MCF 10A (cell line): ENCODE results near the gene BAG3. TPM values are rescaled to one million over a fixed set of nuclear protein-coding genes. Genes with fewer than 3 reads are reported as not detected.
"Not testable (repeated sequence)": the region's sequence is repeated elsewhere in the genome, so short reads cannot be mapped to it uniquely, and the experiment has no call there.

Experiments used
- BruUV-seq: library from RNA; stranded (reverse); fragments of 400-500 nt; replicated peaks from 2 replicates; lab custom pipeline; 2021; lab: Mats Ljungman, UMichigan
- CTCF ChIA-PET: fragments of 300-600 bp; sonication (Branson Sonifier 250); formaldehyde crosslinking; extraction: SDS; loops from one replicate; lab custom pipeline; 2021; ENCODE audit warnings: antibody characterized with exemption, inconsistent platforms; lab: Yijun Ruan, JAX
- POLR2A ChIA-PET: fragments of 300-600, 350-650 bp; sonication (Branson Sonifier 250); formaldehyde crosslinking; extraction: SDS; loops from one replicate; lab custom pipeline; 2020; ENCODE audit warnings: antibody characterized with exemption, inconsistent platforms; lab: Yijun Ruan, JAX
- DNase-seq: peaks from one replicate; pipeline ENCODE4 v3.0.0-alpha.2; 2018; ENCODE audit not compliant: unreplicated experiment
- H3K27ac Mint-ChIP-seq: one replicate; pipeline ENCODE4 v1.8.0; 2022; ENCODE audit warnings: mild to moderate bottlenecking, low read depth, mixed read lengths; ENCODE audit not compliant: unreplicated experiment
- H3K27me3 Mint-ChIP-seq: one replicate; pipeline ENCODE4 v1.8.0; 2022; ENCODE audit warnings: mixed read lengths; ENCODE audit not compliant: insufficient read depth, unreplicated experiment
- H3K36me3 Mint-ChIP-seq: one replicate; pipeline ENCODE4 v1.8.0; 2022; ENCODE audit warnings: mild to moderate bottlenecking, moderate library complexity, mixed read lengths; ENCODE audit not compliant: insufficient read depth, unreplicated experiment
- H3K4me1 Mint-ChIP-seq: one replicate; pipeline ENCODE4 v1.8.0; 2022; ENCODE audit warnings: mixed read lengths; ENCODE audit not compliant: insufficient read depth, unreplicated experiment
- H3K4me3 Mint-ChIP-seq: one replicate; pipeline ENCODE4 v1.8.0; 2022; ENCODE audit warnings: mild to moderate bottlenecking, moderate library complexity, mixed read lengths; ENCODE audit not compliant: unreplicated experiment
- H3K9me3 Mint-ChIP-seq: one replicate; pipeline ENCODE4 v1.8.0; 2022; ENCODE audit warnings: mixed read lengths; ENCODE audit not compliant: unreplicated experiment
- CTCF ChIP-seq: fragments of 200-600 bp; IDR thresholded peaks from one replicate; pipeline ENCODE4 v1.8.0; 2022; ENCODE audit warnings: antibody characterized with exemption, mild to moderate bottlenecking; ENCODE audit not compliant: unreplicated experiment
- intact Hi-C: fragments of 100-400 bp; cut with micrococcal nuclease; formaldehyde crosslinking; loops from 2 replicates; pipeline ENCODE4 v1.14.1; 2022
- total RNA-seq: library from RNA; stranded (reverse); gene quantifications from 2 replicates; pipeline ENCODE4 v1.2.3, GENCODE V29; 2022

The BAG3 gene
- total RNA-seq, 1 experiment from 2014 or later, result 53.7 TPM

- H3K4me3 Mint-ChIP-seq, result no peak overlapping the region
- POLR2A ChIA-PET, result interaction anchor here (0.6 to 17.3 kb wide), 5 partner anchors 19 to 201 kb away, joined by 3 to 752 read pairs (median 5); partner anchors contain the start of gene INPP5F
Measured at GRCh38 chr10:119657725-119658124, 6.5 kb downstream of the BAG3 start.

GRCh38 chr10:119658274-119658673 lies 7.1 kb downstream of the BAG3 start:
- ChIA-PET CTCF (interaction anchor here (0.7 to 1.4 kb wide), 5 partner anchors 9 to 204 kb away, joined by 3 to 6 read pairs (median 4); no protein-coding TSS in a partner anchor), POLR2A (interaction anchor here (0.6 to 17.3 kb wide), 8 partner anchors 19 to 234 kb away, joined by 3 to 752 read pairs (median 4); partner anchors contain the start of genes INPP5F and SEC23IP)
- BruUV-seq, result no TSS peak
- Mint-ChIP-seq H3K4me1 (peaks cover 50% of the 10 kb centered on the region), H3K36me3 (peaks cover 24% of the 10 kb centered on the region), H3K9me3 (no peaks in the 10 kb centered on the region), H3K27ac (peak overlapping the region; percentile 83), H3K4me3 (peak overlapping the region; percentile 66), H3K27me3 (no peaks in the 10 kb centered on the region)
- TF ChIP-seq CTCF, result no peak
- intact Hi-C loops, result no loop called here
- DNase-seq, result peak; percentile 93

More at GRCh38 chr10:119657725-119658124, 6.5 kb downstream of the BAG3 start:
- intact Hi-C loops, result no loop called here
- H3K4me1 Mint-ChIP-seq, result peaks cover 46% of the 10 kb centered on the region
- H3K36me3 Mint-ChIP-seq, result peaks cover 24% of the 10 kb centered on the region
- H3K9me3 Mint-ChIP-seq, result no peaks in the 10 kb centered on the region
- H3K27me3 Mint-ChIP-seq, result no peaks in the 10 kb centered on the region
- TF ChIP-seq CTCF, result no peak
- CTCF ChIA-PET, result interaction anchor here (0.7 to 1.5 kb wide), 5 partner anchors 9 to 205 kb away, joined by 3 to 7 read pairs (median 3); no protein-coding TSS in a partner anchor
- DNase-seq, result no peak
- no peak overlapping the region for H3K27ac Mint-ChIP-seq
- BruUV-seq, result no TSS peak

- BruUV-seq, result no TSS peak
- DNase-seq, result no peak
- peaks cover 50% of the 10 kb centered on the region for H3K4me1 Mint-ChIP-seq
- no peaks in the 10 kb centered on the region for H3K27me3 Mint-ChIP-seq
- intact Hi-C loops, result no loop called here
- no peak overlapping the region for H3K27ac Mint-ChIP-seq
- H3K4me3 Mint-ChIP-seq, result no peak overlapping the region
- CTCF ChIA-PET, result interaction anchor here (1.4 kb wide), 1 partner anchor 200 kb away, joined by 5 read pairs; no protein-coding TSS in a partner anchor
- peaks cover 24% of the 10 kb centered on the region for H3K36me3 Mint-ChIP-seq
- H3K9me3 Mint-ChIP-seq, result no peaks in the 10 kb centered on the region
- POLR2A ChIA-PET, result interaction anchor here (2.7 to 17.3 kb wide), 2 partner anchors 9 to 17 kb away, joined by 9 to 752 read pairs; partner anchors contain the start of gene BAG3
- TF ChIP-seq CTCF, result no peak
Measured at GRCh38 chr10:119659951-119660350, 8.8 kb downstream of the BAG3 start.

- peaks cover 54% of the 10 kb centered on the region for H3K4me1 Mint-ChIP-seq
- peaks cover 19% of the 10 kb centered on the region for H3K36me3 Mint-ChIP-seq
- DNase-seq, H3K4me3 Mint-ChIP-seq, intact Hi-C loops, CTCF ChIA-PET, H3K27me3 Mint-ChIP-seq, H3K9me3 Mint-ChIP-seq, BruUV-seq: not testable (repeated sequence)
- H3K27ac Mint-ChIP-seq, result peak overlapping the region; percentile 62
- POLR2A ChIA-PET, result interaction anchor here (2.7 to 17.3 kb wide), 2 partner anchors 11 to 15 kb away, joined by 9 to 752 read pairs; partner anchors contain the start of gene BAG3
Measured at GRCh38 chr10:119662076-119662605, 11.0 kb downstream of the BAG3 start.
